ENCODE results near the gene ACACB.

The ACACB gene

GRCh38 chr12:109222062-109222461 is 105.7 kb downstream of the ACACB start:
- DNase-seq: no peak

DNA sequence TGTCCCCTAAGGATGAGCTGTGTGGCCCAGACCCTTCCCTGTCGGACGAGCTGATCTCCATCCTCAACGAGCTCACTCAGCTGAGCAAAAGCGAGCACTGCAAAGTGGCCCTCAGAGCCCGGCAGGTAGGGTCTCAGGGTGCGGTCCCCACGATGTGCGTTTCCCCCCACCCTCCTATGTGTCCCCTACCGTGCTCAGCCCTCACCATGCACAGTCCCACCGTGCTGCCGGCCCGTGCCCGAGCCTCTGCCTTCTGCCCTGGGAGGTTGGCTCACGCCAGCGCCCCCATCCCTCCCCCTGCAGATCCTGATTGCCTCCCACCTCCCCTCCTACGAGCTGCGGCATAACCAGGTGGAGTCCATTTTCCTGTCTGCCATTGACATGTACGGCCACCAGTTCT is 106.1 kb downstream of the ACACB start:
- no peak for DNase-seq

DNA sequence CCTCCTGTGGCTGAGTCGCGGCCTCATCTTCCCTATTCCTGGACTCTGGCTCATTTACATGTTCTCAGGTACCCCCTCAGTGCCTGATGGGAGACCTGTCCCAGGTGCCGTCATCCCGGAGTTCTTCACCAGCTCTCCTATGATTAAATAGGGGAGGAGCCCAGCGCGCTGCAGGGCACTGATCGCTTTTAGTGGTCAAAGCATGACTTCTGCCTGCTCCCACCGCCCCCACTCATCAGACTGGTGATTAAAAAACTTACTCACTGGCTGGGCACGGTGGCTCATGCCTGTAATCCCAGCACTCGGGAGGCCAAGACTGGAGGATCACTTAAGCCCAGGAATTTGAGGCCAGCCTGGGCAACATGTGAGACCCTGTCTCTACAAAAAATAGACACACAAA is 106.8 kb downstream of the ACACB start:
- DNase-seq: no peak

DNA sequence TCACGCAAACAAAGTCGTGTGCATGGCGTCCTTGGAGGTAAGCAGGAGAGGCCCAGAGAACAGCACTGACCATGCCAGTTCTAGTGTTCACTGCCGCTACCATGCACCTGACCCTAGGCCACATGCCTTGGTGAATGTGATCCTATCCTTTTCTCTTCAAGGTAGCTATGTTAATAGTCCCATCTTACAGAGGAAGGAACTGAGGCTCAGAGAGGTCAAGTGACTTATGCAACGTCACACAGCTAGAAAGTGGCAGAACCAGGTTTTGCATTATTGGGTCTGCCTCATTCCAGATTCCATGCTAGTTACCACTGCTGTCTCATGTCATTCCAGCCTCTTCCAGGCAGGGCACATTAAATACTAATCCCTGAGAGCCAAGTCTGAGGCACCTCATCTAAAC is 107.5 kb downstream of the ACACB start:
- DNase-seq: no peak

DNA sequence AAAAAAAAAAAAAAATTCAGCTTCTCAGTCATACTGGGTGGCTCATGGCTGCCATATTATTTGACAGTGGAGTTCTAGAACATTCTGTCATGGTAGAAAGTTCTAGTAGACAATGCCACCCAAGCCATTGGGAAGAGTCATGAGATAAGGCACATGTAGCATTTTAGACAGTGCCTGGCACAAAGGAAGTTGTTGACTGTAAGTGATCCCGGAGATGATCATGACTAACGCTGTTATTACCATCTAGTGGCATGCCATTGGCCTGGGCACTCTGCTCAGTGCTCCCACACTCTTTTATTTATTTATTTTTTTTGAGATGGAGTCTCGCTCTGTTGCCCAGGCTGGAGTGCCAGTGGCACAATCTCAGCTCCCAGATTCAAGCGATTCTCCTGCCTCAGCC is 112.3 kb downstream of the ACACB start:
- no peak for DNase-seq

- DNase-seq: no peak
These were observed 113.8 kb downstream of the ACACB start for GRCh38 chr12:109230193-109230592.

- no peak for DNase-seq
These were observed 116.3 kb downstream of the ACACB start for GRCh38 chr12:109232731-109233130.

DNA sequence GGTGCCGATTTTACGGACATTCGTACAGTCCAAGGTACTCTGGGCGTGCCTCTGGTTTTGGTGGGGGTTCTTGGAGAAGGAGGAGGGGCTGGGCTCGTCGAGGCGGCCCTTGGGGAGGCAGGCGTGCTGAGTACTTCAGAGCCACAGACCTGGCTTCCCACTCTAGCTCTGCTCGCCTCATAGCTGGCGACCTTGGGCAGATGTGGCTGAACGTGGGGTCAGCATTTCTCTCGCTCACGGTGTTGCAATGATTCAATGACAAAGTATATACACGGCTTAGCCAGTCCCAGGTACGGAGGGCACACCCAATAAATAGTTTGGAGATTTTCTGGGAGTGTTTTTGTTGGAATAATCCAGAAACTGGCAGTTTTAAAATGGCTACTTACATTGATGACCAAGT is 117.6 kb downstream of the ACACB start:
- no peak for DNase-seq

GRCh38 chr12:109236257-109236656 is 119.9 kb downstream of the ACACB start:
- DNase-seq: no peak

DNA sequence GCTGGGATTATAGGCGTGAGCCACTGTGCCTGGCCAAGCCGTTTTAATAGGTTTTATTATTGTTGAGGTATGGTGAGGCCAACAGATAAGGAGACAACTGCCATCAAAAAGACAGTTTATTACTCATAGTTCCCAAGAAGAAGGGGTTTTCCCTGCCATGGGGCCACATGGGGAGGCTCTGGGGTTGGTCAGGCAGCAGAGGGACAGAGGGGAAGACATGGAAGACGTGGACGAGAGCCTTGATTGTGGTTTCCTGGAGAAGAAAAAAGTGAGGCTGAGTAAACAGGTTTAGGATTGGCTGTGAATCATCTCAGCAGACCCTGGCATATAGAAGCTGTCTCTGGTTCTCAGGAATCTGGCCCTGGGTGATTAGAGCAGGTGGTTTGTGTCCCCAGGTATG is 122.8 kb downstream of the ACACB start:
- DNase-seq: no peak

GRCh38 chr12:109239691-109240090 is 123.3 kb downstream of the ACACB start:
- DNase-seq: no peak

GRCh38 chr12:109240365-109240764 is 124.0 kb downstream of the ACACB start:
- DNase-seq: no peak

- DNase-seq: no peak
These were observed 125.5 kb downstream of the ACACB start for GRCh38 chr12:109241936-109242335.

DNA sequence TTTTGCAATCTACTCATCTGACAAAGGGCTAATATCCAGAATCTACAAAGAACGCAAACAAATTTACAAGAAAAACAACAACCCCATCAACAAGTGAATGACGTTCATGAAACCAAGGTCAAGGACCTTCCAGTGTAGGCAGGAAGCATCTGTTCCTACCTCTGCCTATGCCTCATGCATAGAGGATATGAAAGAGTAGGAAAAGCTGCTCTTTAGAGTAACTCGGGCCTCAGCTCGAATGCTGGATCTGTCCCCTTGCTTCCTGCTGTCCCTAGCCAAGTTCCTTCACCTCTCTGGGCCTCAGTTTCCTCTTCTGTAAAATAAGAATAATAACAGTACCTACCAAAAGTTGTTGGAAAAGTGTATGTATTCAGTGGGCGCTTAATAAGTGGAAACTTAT is 127.7 kb downstream of the ACACB start:
- DNase-seq: no peak

DNA sequence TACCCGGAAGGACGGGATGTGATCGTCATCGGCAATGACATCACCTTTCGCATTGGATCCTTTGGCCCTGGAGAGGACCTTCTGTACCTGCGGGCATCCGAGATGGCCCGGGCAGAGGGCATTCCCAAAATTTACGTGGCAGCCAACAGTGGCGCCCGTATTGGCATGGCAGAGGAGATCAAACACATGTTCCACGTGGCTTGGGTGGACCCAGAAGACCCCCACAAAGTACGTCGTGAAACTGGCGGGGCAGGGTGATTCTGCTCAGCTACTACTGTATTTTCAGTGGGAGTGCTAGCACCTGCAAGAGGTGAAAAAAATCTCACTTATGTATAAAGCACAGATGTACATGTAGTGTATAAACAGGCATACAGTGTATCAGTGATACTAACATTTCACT is 129.8 kb downstream of the ACACB start:
- no peak for DNase-seq

DNA sequence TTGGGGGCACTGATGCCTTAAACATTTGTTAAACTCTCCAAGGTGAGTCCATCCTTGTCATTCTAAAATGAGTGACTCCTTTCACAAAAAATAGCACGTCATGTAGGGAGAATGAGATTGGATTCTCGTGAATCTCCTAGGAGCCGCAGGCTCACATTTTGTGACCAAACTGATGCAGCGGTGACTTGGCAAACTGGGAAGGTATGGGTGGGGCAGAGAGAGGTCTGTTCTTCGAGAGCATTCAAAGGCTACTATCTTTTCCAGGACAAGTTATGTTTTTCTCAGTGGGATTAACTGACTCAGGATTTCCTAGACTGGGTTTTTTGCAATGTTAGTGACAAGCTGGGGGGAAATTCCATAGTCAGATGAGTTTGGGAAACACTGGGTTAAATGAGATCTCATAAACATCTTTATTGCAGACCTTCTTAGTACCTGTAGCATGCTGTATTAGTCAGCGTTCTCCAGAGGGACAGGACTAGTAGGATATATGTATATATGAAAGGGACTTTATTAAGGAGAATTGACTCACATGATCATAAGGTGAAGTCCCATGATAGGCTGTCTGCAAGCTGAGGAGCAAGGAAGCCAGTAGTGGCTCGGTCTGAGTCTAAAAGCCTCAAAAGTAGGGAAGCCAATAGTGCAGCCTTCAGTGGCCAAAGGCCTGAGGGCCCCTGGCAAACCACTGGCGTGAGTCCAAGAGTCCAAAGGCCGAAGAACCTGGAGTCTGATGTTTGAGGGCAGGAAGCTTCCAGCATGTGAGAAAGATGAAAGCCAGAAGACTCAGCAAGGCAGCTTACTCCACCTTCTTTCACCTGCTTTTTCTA is 131.7 kb downstream of the ACACB start:
- no peak for DNase-seq

GRCh38 chr12:109250523-109250922 is 134.1 kb downstream of the ACACB start:
- DNase-seq: no peak

- no peak for DNase-seq
These were observed 136.4 kb downstream of the ACACB start for GRCh38 chr12:109252799-109253198.

- DNase-seq: no peak
These were observed 137.6 kb downstream of the ACACB start for GRCh38 chr12:109253913-109254544.

- no peak for DNase-seq
These were observed 139.0 kb downstream of the ACACB start for GRCh38 chr12:109255377-109255776.

DNA sequence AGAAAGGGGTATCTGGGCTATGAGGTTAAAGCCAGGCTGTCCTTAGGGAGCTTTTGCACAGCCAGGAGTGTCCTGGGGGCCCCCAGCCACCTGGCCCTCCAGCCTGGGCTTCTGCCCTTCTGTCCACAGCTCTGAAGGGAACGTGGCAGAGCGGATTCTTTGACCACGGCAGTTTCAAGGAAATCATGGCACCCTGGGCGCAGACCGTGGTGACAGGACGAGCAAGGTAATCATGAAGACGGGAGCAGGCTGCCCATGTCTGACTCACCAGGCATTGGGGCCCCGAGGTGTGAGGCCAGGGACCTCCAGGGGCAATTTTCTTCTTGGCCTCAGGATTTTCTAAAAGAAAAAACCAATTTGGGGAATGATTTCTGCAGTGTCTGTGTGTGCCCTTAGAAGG is 139.6 kb downstream of the ACACB start:
- DNase-seq: no peak

- no peak for DNase-seq
These were observed 141.8 kb downstream of the ACACB start for GRCh38 chr12:109258201-109258600.

- DNase-seq: no peak
These were observed 142.5 kb downstream of the ACACB start for GRCh38 chr12:109258607-109259544.

- no peak for DNase-seq
These were observed 143.1 kb downstream of the ACACB start for GRCh38 chr12:109259545-109259895.

Measured in GF-D8 (cell line).